GM18505 (cell line): ENCODE results near the gene RB1.
"Not testable (repeated sequence)": the region's sequence is repeated elsewhere in the genome, so short reads cannot be mapped to it uniquely, and the experiment has no call there.

Experiments used
- ATAC-seq: cut with Tn5 transposase; IDR thresholded peaks from one replicate; pipeline ENCODE4 v1.9.1; 2021; ENCODE audit not compliant: unreplicated experiment
- POLR2A ChIP-seq: IDR thresholded peaks from 4 replicates; pipeline ENCODE4 v1.6.1; 2011; ENCODE audit warnings: borderline replicate concordance; ENCODE audit not compliant: insufficient read depth, insufficient read length; ENCODE audit errors: extremely low read depth

RB1 gene

GRCh38 chr13:48316826-48317510, 13.4 kb downstream of the RB1 start:
- TF ChIP-seq POLR2A, result no peak
- no peak for ATAC-seq

DNA sequence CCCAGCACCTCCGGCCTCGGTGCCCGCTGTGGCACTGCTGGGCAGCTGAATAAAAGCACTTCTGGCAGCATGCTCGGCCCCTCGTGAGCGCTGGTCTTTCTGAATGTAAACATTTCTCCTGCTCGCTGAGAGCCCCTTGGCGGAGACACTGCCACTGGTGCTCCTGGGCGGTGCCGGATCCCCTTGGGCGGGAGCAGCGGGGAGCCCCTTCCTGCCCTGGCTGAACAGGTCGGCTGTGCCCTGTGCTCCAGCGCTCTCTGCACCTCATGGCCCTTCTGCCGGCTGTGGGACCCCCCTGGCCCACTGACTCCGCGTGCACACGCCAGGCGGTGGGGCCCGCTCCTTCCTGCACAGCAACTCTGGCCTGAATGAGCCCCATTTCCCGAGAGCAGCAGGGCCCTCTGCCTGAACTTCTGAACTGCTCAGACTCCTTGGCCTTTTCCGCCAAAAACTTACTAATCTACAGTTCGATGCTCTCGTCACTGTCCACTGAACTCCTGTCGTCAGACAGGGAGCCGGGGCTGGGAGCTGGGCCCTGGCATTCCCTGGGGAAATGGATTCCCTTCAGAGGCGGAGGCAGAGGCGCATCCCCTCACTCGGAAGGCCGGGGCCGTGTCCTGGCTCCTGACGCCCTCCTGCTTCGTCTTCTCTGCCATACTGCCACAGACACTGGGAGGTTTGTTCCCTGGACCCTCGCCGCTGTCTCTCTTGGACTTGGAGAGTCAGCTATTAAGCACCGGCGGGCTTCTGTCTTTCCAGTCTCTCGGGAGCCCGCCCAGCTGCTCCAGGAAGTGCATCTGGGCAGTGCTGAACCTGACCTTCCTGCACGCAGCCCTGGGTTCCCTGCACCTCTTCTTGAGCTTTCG, 14.2 kb downstream of the RB1 start:
- TF ChIP-seq POLR2A, result no peak
- no peak for ATAC-seq

DNA sequence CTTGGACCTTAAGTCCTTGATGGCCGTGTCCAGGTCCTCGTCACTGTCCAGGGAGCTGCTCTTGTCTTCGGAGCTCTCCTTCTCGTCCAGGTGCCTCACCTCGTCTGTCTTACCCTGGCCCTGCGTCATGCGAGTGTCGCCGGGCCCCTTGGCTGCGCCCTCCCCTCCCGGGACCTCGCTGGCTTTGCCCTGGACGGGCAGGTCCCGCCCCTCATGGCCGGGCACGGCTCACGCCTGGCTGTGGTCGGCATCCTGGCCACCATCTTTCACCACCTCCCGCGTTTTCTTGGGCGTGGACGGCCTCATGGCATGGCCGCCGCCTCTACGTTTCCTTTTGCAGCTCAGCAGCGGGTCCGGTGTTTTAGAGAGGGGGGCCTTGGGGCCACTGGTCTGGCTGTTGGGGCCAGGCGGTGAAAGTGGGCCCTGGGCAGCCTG, 14.8 kb downstream of the RB1 start:
- ATAC-seq, result no peak
- TF ChIP-seq POLR2A, result no peak

GRCh38 chr13:48318821-48319511, 15.4 kb downstream of the RB1 start:
- ATAC-seq, result no peak
- TF ChIP-seq POLR2A, result no peak

GRCh38 chr13:48319531-48320398, 16.2 kb downstream of the RB1 start:
- TF ChIP-seq POLR2A, result no peak
- no peak for ATAC-seq

- TF ChIP-seq POLR2A, result no peak
- ATAC-seq, result no peak
These were observed 16.8 kb downstream of the RB1 start for GRCh38 chr13:48320399-48320790.

DNA sequence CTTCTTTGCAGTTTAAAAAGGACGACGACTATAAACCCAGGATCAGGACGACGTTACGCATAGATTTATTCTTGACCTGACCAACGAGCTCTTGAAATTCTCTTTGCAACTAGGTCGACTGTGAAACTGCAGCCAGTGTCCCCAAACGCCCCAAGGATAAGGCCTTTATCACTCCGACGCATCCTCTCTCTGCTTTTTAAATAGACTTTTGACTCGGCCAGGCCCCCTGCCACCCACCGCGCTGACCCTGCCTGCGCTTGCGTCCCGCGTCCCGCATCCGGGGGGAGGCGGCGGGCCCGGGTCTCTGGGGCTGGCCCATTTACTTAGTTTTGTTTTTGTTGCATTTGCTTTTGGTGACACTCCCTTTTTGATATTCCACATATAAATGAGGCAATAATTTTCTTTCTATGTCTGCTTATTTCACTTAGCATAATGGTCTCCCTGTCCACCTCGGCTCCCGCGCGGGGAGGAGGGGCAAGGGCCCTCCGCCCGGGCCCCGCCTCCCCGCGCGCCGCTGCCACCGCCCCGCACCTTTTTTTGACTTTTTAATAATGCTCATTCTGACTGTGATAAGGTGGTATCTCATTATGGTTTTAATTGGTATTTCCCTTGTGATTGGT, 17.4 kb downstream of the RB1 start:
- no peak for TF ChIP-seq POLR2A
- ATAC-seq, result no peak

- no peak for ATAC-seq
- TF ChIP-seq POLR2A, result no peak
These were observed 18.7 kb downstream of the RB1 start for GRCh38 chr13:48322294-48322693.

DNA sequence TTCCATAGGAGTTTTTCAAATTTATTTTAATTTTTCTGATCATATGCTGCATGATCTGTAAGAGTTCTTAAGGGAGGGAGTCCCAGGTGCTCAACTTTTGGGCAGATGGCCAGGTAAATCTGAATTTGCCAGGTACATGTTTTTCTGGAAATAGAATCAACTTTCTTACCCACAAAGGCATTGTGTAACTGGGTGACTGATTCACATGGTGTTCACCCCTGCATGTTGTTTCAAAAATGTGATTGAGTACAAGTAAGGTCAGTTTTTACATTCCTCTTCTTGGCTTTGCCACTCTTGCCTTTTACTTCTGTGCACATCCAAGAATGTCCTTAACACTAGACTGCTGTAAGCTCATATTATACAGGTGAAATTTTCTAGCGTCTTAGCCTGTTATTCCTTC, 30.4 kb downstream of the RB1 start:
- TF ChIP-seq POLR2A, result no peak
- no peak for ATAC-seq

GRCh38 chr13:48334534-48335127, 31.1 kb downstream of the RB1 start:
- no peak for TF ChIP-seq POLR2A
- no peak for ATAC-seq

DNA sequence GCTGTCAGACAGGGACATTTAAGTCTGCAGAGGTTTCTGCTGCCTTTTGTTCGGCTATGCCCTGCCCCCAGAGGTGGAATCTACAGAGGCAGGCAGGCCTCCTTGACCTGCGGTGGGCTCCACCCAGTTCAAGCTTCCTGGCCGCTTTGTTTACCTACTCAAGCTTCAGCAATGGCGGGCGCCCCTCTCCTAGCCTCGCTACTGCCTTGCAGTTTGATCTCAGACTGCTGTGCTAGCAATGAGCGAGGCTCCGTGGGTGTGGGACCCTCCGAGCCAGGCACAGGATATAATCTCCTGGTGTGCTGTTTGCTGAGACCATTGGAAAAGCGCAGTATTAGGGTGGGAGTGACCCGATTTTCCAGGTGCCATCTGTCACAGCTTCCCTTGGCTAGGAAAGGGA, 35.6 kb downstream of the RB1 start:
- ATAC-seq, result not testable (repeated sequence)

GRCh38 chr13:48344264-48344663, 40.7 kb downstream of the RB1 start:
- no peak for ATAC-seq
- TF ChIP-seq POLR2A, result no peak
